ENCODE results near the gene MICU2. TPM values are rescaled to one million over a fixed set of nuclear protein-coding genes. Genes with fewer than 3 reads are reported as not detected.

The MICU2 gene
- total and polyA plus RNA-seq, 2 of the 13 experiments (the other 11 are each of a cell fraction or from before 2014, with no cell fraction given), result 31.7 to 42.4 TPM

- TF ChIP-seq ZNF281 (CRISPR knock-in tag; IDR thresholded peaks at IDR 0.05; ENCODE audit: borderline replicate concordance) (peak; percentile 36; the same call in 1 of the 2 replicates), SOX6 (IDR thresholded peaks at IDR 0.05) (no peak), SOX6 (CRISPR knock-in tag; IDR thresholded peaks at IDR 0.05) (peak; percentile 96), NAIF1 (CRISPR knock-in tag; IDR thresholded peaks at IDR 0.05; ENCODE audit: borderline replicate concordance) (no peak), CTCF (CRISPR knock-in tag; IDR thresholded peaks at IDR 0.05) (no peak), MEF2D (CRISPR knock-in tag; IDR thresholded peaks at IDR 0.05) (0 out of 2 replicates have a peak, but pooled peaks have one; percentile 30), LCORL (IDR thresholded peaks at IDR 0.05) (no peak), LCORL (CRISPR knock-in tag; IDR thresholded peaks at IDR 0.05) (peak; percentile 46; the same call in 1 of the 2 replicates), ZSCAN29 (CRISPR knock-in tag; conservative IDR thresholded peaks at IDR 0.05) (no peak), ASH2L (IDR thresholded peaks at IDR 0.05; ENCODE audit: insufficient read length, low read depth, low read length) (peak; percentile 10), PHF21A (CRISPR knock-in tag; IDR thresholded peaks at IDR 0.05) (no peak), RARA (CRISPR knock-in tag; IDR thresholded peaks at IDR 0.05) (no peak; the same call in 1 of the 2 replicates), ZNF572 (CRISPR knock-in tag; IDR thresholded peaks at IDR 0.05) (no peak), ZNF292 (CRISPR knock-in tag; IDR thresholded peaks at IDR 0.05; ENCODE audit: borderline replicate concordance, low read depth) (0 out of 2 replicates have a peak, but pooled peaks have one; percentile 59), PBX2 (CRISPR knock-in tag; IDR thresholded peaks at IDR 0.05) (no peak), SAP130 (CRISPR knock-in tag; IDR thresholded peaks at IDR 0.05; ENCODE audit: low read depth) (peak; percentile 45), ZMYM4 (CRISPR knock-in tag; IDR thresholded peaks at IDR 0.05) (peak; percentile 23; the same call in 1 of the 2 replicates)
- TF ChIP-seq, protein P1, sequence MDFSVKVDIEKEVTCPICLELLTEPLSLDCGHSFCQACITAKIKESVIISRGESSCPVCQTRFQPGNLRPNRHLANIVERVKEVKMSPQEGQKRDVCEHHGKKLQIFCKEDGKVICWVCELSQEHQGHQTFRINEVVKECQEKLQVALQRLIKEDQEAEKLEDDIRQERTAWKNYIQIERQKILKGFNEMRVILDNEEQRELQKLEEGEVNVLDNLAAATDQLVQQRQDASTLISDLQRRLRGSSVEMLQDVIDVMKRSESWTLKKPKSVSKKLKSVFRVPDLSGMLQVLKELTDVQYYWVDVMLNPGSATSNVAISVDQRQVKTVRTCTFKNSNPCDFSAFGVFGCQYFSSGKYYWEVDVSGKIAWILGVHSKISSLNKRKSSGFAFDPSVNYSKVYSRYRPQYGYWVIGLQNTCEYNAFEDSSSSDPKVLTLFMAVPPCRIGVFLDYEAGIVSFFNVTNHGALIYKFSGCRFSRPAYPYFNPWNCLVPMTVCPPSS (IDR thresholded peaks at IDR 0.05), result no peak
- TF ChIP-seq, protein P2, sequence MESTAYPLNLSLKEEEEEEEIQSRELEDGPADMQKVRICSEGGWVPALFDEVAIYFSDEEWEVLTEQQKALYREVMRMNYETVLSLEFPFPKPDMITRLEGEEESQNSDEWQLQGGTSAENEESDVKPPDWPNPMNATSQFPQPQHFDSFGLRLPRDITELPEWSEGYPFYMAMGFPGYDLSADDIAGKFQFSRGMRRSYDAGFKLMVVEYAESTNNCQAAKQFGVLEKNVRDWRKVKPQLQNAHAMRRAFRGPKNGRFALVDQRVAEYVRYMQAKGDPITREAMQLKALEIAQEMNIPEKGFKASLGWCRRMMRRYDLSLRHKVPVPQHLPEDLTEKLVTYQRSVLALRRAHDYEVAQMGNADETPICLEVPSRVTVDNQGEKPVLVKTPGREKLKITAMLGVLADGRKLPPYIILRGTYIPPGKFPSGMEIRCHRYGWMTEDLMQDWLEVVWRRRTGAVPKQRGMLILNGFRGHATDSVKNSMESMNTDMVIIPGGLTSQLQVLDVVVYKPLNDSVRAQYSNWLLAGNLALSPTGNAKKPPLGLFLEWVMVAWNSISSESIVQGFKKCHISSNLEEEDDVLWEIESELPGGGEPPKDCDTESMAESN (CRISPR knock-in tag; conservative IDR thresholded peaks at IDR 0.05), result no peak
These were observed 138.2 kb downstream of the MICU2 start (continued) for GRCh38 chr13:21465710-21466160.

Data from HepG2 (cell line).